SKM-1 treated with dmso at 0.1 percent for 144 hours (cell line): ENCODE data around the gene MAB21L4.

Source experiments
- DNase-seq: peaks from one replicate; lab custom pipeline; 2025; ENCODE audit not compliant: unreplicated experiment; lab: John Stamatoyannopoulos, UW

MAB21L4 gene

GRCh38 chr2:240884221-240884620 lies 11.7 kb downstream of the MAB21L4 start:
- DNase-seq: no peak

- DNase-seq: no peak
Measured at GRCh38 chr2:240881913-240882312, 14.0 kb downstream of the MAB21L4 start.

- DNase-seq: no peak
Measured at GRCh38 chr2:240879105-240879504, 16.9 kb downstream of the MAB21L4 start.

- DNase-seq: no peak
Measured at GRCh38 chr2:240878341-240878936, 17.5 kb downstream of the MAB21L4 start.

- no peak for DNase-seq
Measured at GRCh38 chr2:240877460-240878340, 18.3 kb downstream of the MAB21L4 start.

- DNase-seq: no peak
Measured at GRCh38 chr2:240876475-240877251, 19.3 kb downstream of the MAB21L4 start.

- no peak for DNase-seq
Measured at GRCh38 chr2:240876035-240876474, 19.9 kb downstream of the MAB21L4 start.

GRCh38 chr2:240875228-240876034 lies 20.5 kb downstream of the MAB21L4 start:
- no peak for DNase-seq

GRCh38 chr2:240874715-240875227 lies 21.2 kb downstream of the MAB21L4 start:
- DNase-seq: no peak

GRCh38 chr2:240873805-240874714 lies 21.9 kb downstream of the MAB21L4 start:
- no peak for DNase-seq

- no peak for DNase-seq
Measured at GRCh38 chr2:240873098-240873788, 22.7 kb downstream of the MAB21L4 start.

- DNase-seq: no peak
Measured at GRCh38 chr2:240872317-240873097, 23.4 kb downstream of the MAB21L4 start.

GRCh38 chr2:240871071-240871958 lies 24.6 kb downstream of the MAB21L4 start:
- DNase-seq: no peak

- DNase-seq: no peak
Measured at GRCh38 chr2:240869956-240870875, 25.7 kb downstream of the MAB21L4 start.

GRCh38 chr2:240869109-240869955 lies 26.6 kb downstream of the MAB21L4 start:
- no peak for DNase-seq
